HK-2 (cell line): Measurements from ENCODE around the gene PBX2.
"Not testable (repeated sequence)": the region's sequence is repeated elsewhere in the genome, so short reads cannot be mapped to it uniquely, and the experiment has no call there.

Experiments used
- DNase-seq: peaks from one replicate; pipeline ENCODE4 v3.0.0-alpha.2; 2018; ENCODE audit not compliant: unreplicated experiment

Gene PBX2

GRCh38 chr6:32190054-32190851, at the start of gene PBX2:
TSS of gene PBX2 (minus strand) at chr6:32190202. CDS start at chr6:32189915, 287 bp downstream.
- DNase-seq: peak; percentile 88

- no peak for DNase-seq
These were observed 49.5 kb upstream of the PBX2 start for GRCh38 chr6:32239462-32239861.

- DNase-seq: no peak
These were observed 44.9 kb upstream of the PBX2 start for GRCh38 chr6:32234934-32235333.

GRCh38 chr6:32226434-32226833, 36.4 kb upstream of the PBX2 start:
- no peak for DNase-seq

- no peak for DNase-seq
These were observed 34.7 kb upstream of the PBX2 start for GRCh38 chr6:32224696-32225095.

GRCh38 chr6:32223258-32224235, 33.5 kb upstream of the PBX2 start, which contains the start of gene NOTCH4:
TSS of gene NOTCH4 (minus strand) at chr6:32224067. CDS start at chr6:32223928, 139 bp downstream.
- no peak for DNase-seq

GRCh38 chr6:32222333-32223230, 32.6 kb upstream of the PBX2 start:
- no peak for DNase-seq

GRCh38 chr6:32220021-32220420, 30.0 kb upstream of the PBX2 start:
- no peak for DNase-seq

GRCh38 chr6:32218167-32218566, 28.2 kb upstream of the PBX2 start:
- DNase-seq: no peak

GRCh38 chr6:32216998-32217397, 27.0 kb upstream of the PBX2 start:
- no peak for DNase-seq

- no peak for DNase-seq
These were observed 26.3 kb upstream of the PBX2 start for GRCh38 chr6:32216285-32216684.

- DNase-seq: no peak
These were observed 25.6 kb upstream of the PBX2 start for GRCh38 chr6:32215617-32216016.

- DNase-seq: no peak
These were observed 24.1 kb upstream of the PBX2 start for GRCh38 chr6:32214126-32214525.

- DNase-seq: no peak
These were observed 23.6 kb upstream of the PBX2 start for GRCh38 chr6:32213649-32214048.

- DNase-seq: no peak
These were observed 22.2 kb upstream of the PBX2 start for GRCh38 chr6:32212076-32212760.

GRCh38 chr6:32211432-32211831, 21.4 kb upstream of the PBX2 start:
- DNase-seq: not testable (repeated sequence)

GRCh38 chr6:32210191-32210601, 20.2 kb upstream of the PBX2 start:
- no peak for DNase-seq

GRCh38 chr6:32208996-32209395, 19.0 kb upstream of the PBX2 start:
- DNase-seq: no peak

- no peak for DNase-seq
These were observed 14.3 kb upstream of the PBX2 start for GRCh38 chr6:32204268-32204715.

- no peak for DNase-seq
These were observed 13.6 kb upstream of the PBX2 start for GRCh38 chr6:32203426-32204267.
